ENCODE results near the gene DLGAP1. TPM values are rescaled to one million over a fixed set of nuclear protein-coding genes. Genes with fewer than 3 reads are reported as not detected.

Gene DLGAP1
- total and polyA plus RNA-seq, 3 experiments from 2014 or later: 0.07 to 0.46 TPM; not detected in 1

GRCh38 chr18:3914833-3915610, 540.1 kb downstream of the DLGAP1 start:
- no peaks in the 10 kb centered on the region for H3K36me3 Mint-ChIP-seq
- Histone ChIP-seq H3K4me1 (ENCODE audit: insufficient read depth, low read length) (no peaks in the 10 kb centered on the region), H3K27ac (ENCODE audit: low read depth, low read length) (no peak overlapping the region), H3K4me3 (ENCODE audit: low read length) (no peak overlapping the region), H3K9me3 (ENCODE audit: low read length) (no peaks in the 10 kb centered on the region), H3K27me3 (ENCODE audit: insufficient read depth, low read length, poor library complexity, severe bottlenecking) (no peaks in the 10 kb centered on the region), H3K36me3 (ENCODE audit: insufficient read depth, low read length) (no peaks in the 10 kb centered on the region)
- POLR2A ChIA-PET: no interaction called here
- H3K27ac Mint-ChIP-seq: no peak overlapping the region
- H3K4me3 Mint-ChIP-seq: no peak overlapping the region
- no peaks in the 10 kb centered on the region for H3K4me1 Mint-ChIP-seq
- H3K9me3 Mint-ChIP-seq: peaks cover 0 to 3% (median 0%) of the 10 kb centered on the region in 5 donors
- no peak for DNase-seq
- H3K27me3 Mint-ChIP-seq: peaks cover 1 to 7% of the 10 kb centered on the region in 2 donors
- CTCF ChIA-PET: no interaction called here

GRCh38 chr18:3914109-3914508, 541.0 kb downstream of the DLGAP1 start:
- Mint-ChIP-seq H3K36me3 (no peaks in the 10 kb centered on the region), H3K9me3 (peaks cover 0 to 3% (median 0%) of the 10 kb centered on the region in 5 donors), H3K27me3 (peaks cover 1 to 4% of the 10 kb centered on the region in 2 donors), H3K4me3 (no peak overlapping the region), H3K4me1 (no peaks in the 10 kb centered on the region), H3K27ac (no peak overlapping the region)
- Histone ChIP-seq H3K4me1 (ENCODE audit: insufficient read depth, low read length) (no peaks in the 10 kb centered on the region), H3K4me3 (ENCODE audit: low read length) (no peak overlapping the region), H3K36me3 (ENCODE audit: insufficient read depth, low read length) (no peaks in the 10 kb centered on the region), H3K9me3 (ENCODE audit: low read length) (no peaks in the 10 kb centered on the region), H3K27me3 (ENCODE audit: insufficient read depth, low read length, poor library complexity, severe bottlenecking) (no peaks in the 10 kb centered on the region), H3K27ac (ENCODE audit: low read depth, low read length) (no peak overlapping the region)
- POLR2A ChIA-PET: no interaction called here
- no peak for DNase-seq
- CTCF ChIA-PET: no interaction called here

GRCh38 chr18:3912705-3913104, 542.4 kb downstream of the DLGAP1 start:
- Histone ChIP-seq H3K4me3 (ENCODE audit: low read length) (no peak overlapping the region), H3K9me3 (ENCODE audit: low read length) (no peaks in the 10 kb centered on the region), H3K36me3 (ENCODE audit: insufficient read depth, low read length) (no peaks in the 10 kb centered on the region), H3K27ac (ENCODE audit: low read depth, low read length) (no peak overlapping the region), H3K27me3 (ENCODE audit: insufficient read depth, low read length, poor library complexity, severe bottlenecking) (no peaks in the 10 kb centered on the region), H3K4me1 (ENCODE audit: insufficient read depth, low read length) (no peaks in the 10 kb centered on the region)
- ChIA-PET POLR2A (no interaction called here), CTCF (no interaction called here)
- Mint-ChIP-seq H3K27me3 (no peaks in the 10 kb centered on the region), H3K4me1 (no peaks in the 10 kb centered on the region), H3K27ac (no peak overlapping the region), H3K4me3 (no peak overlapping the region), H3K9me3 (no peaks in the 10 kb centered on the region), H3K36me3 (no peaks in the 10 kb centered on the region)
- DNase-seq: no peak

- Histone ChIP-seq H3K4me3 (ENCODE audit: low read length) (no peak overlapping the region), H3K36me3 (ENCODE audit: insufficient read depth, low read length) (no peaks in the 10 kb centered on the region), H3K4me1 (ENCODE audit: insufficient read depth, low read length) (no peaks in the 10 kb centered on the region), H3K27ac (ENCODE audit: low read depth, low read length) (no peak overlapping the region), H3K9me3 (ENCODE audit: low read length) (no peaks in the 10 kb centered on the region), H3K27me3 (ENCODE audit: insufficient read depth, low read length, poor library complexity, severe bottlenecking) (no peaks in the 10 kb centered on the region)
- Mint-ChIP-seq H3K27me3 (no peaks in the 10 kb centered on the region), H3K27ac (no peak overlapping the region), H3K4me1 (no peaks in the 10 kb centered on the region), H3K9me3 (peaks cover 0 to 4% (median 0%) of the 10 kb centered on the region in 5 donors), H3K36me3 (no peaks in the 10 kb centered on the region), H3K4me3 (no peak overlapping the region)
- ChIA-PET CTCF (no interaction called here), POLR2A (no interaction called here)
- no peak for DNase-seq
These were observed 543.7 kb downstream of the DLGAP1 start for GRCh38 chr18:3911413-3911812.

GRCh38 chr18:3910512-3910911, 544.6 kb downstream of the DLGAP1 start:
- no peaks in the 10 kb centered on the region for H3K36me3 Mint-ChIP-seq
- H3K27me3 Mint-ChIP-seq: no peaks in the 10 kb centered on the region
- CTCF ChIA-PET: no interaction called here
- H3K4me1 ChIP-seq (ENCODE audit: insufficient read depth, low read length): no peaks in the 10 kb centered on the region
- H3K27ac ChIP-seq (ENCODE audit: low read depth, low read length): no peak overlapping the region
- no peak overlapping the region for H3K4me3 Mint-ChIP-seq
- H3K27me3 ChIP-seq (ENCODE audit: insufficient read depth, low read length, poor library complexity, severe bottlenecking): no peaks in the 10 kb centered on the region
- H3K4me1 Mint-ChIP-seq: no peaks in the 10 kb centered on the region
- no peaks in the 10 kb centered on the region for H3K9me3 ChIP-seq (ENCODE audit: low read length)
- DNase-seq: no peak
- H3K4me3 ChIP-seq (ENCODE audit: low read length): no peak overlapping the region
- H3K27ac Mint-ChIP-seq: no peak overlapping the region
- H3K36me3 ChIP-seq (ENCODE audit: insufficient read depth, low read length): no peaks in the 10 kb centered on the region
- peaks cover 0 to 5% (median 0%) of the 10 kb centered on the region in 5 donors for H3K9me3 Mint-ChIP-seq
- POLR2A ChIA-PET: no interaction called here

GRCh38 chr18:3907955-3908354, 547.2 kb downstream of the DLGAP1 start:
- no peaks in the 10 kb centered on the region for H3K9me3 ChIP-seq (ENCODE audit: low read length)
- Mint-ChIP-seq H3K4me3 (no peak overlapping the region), H3K27me3 (peaks cover 0 to 1% of the 10 kb centered on the region in 2 donors), H3K4me1 (no peaks in the 10 kb centered on the region), H3K9me3 (peaks cover 0 to 5% (median 0%) of the 10 kb centered on the region in 5 donors), H3K27ac (no peak overlapping the region), H3K36me3 (no peaks in the 10 kb centered on the region)
- POLR2A ChIA-PET: no interaction called here
- no peaks in the 10 kb centered on the region for H3K27me3 ChIP-seq (ENCODE audit: insufficient read depth, low read length, poor library complexity, severe bottlenecking)
- DNase-seq: no peak
- H3K27ac ChIP-seq (ENCODE audit: low read depth, low read length): no peak overlapping the region
- no peaks in the 10 kb centered on the region for H3K4me1 ChIP-seq (ENCODE audit: insufficient read depth, low read length)
- no peaks in the 10 kb centered on the region for H3K36me3 ChIP-seq (ENCODE audit: insufficient read depth, low read length)
- H3K4me3 ChIP-seq (ENCODE audit: low read length): no peak overlapping the region
- CTCF ChIA-PET: no interaction called here

- Histone ChIP-seq H3K36me3 (ENCODE audit: insufficient read depth, low read length) (no peaks in the 10 kb centered on the region), H3K4me3 (ENCODE audit: low read length) (no peak overlapping the region), H3K4me1 (ENCODE audit: insufficient read depth, low read length) (no peaks in the 10 kb centered on the region), H3K27ac (ENCODE audit: low read depth, low read length) (no peak overlapping the region), H3K27me3 (ENCODE audit: insufficient read depth, low read length, poor library complexity, severe bottlenecking) (no peaks in the 10 kb centered on the region), H3K9me3 (ENCODE audit: low read length) (no peaks in the 10 kb centered on the region)
- Mint-ChIP-seq H3K27me3 (peaks cover under 1 to 10% of the 10 kb centered on the region in 2 donors), H3K27ac (no peak overlapping the region), H3K4me1 (no peaks in the 10 kb centered on the region), H3K9me3 (peaks cover 0 to 7% (median 0%) of the 10 kb centered on the region in 5 donors), H3K4me3 (no peak overlapping the region), H3K36me3 (no peaks in the 10 kb centered on the region)
- ChIA-PET POLR2A (no interaction called here), CTCF (no interaction called here)
- DNase-seq: no peak
These were observed 548.9 kb downstream of the DLGAP1 start for GRCh38 chr18:3906116-3906750.

GRCh38 chr18:3903337-3903736, 551.8 kb downstream of the DLGAP1 start:
- H3K27ac ChIP-seq (ENCODE audit: low read depth, low read length): no peak overlapping the region
- Mint-ChIP-seq H3K27me3 (peaks cover 2 to 17% of the 10 kb centered on the region in 2 donors), H3K27ac (no peak overlapping the region), H3K4me1 (no peaks in the 10 kb centered on the region), H3K9me3 (peaks cover 0 to 7% (median 0%) of the 10 kb centered on the region in 5 donors), H3K36me3 (no peaks in the 10 kb centered on the region), H3K4me3 (no peak overlapping the region)
- H3K4me3 ChIP-seq (ENCODE audit: low read length): no peak overlapping the region
- POLR2A ChIA-PET: no interaction called here
- no peaks in the 10 kb centered on the region for H3K27me3 ChIP-seq (ENCODE audit: insufficient read depth, low read length, poor library complexity, severe bottlenecking)
- H3K4me1 ChIP-seq (ENCODE audit: insufficient read depth, low read length): no peaks in the 10 kb centered on the region
- H3K36me3 ChIP-seq (ENCODE audit: insufficient read depth, low read length): no peaks in the 10 kb centered on the region
- CTCF ChIA-PET: no interaction called here
- no peaks in the 10 kb centered on the region for H3K9me3 ChIP-seq (ENCODE audit: low read length)
- DNase-seq: no peak

Data from CD8-positive, alpha-beta memory T cell (primary cell).